Activated CD4-positive, alpha-beta T cell treated with anti-CD3 and anti-CD28 coated beads, Interleukin-2, amount 50 U/mL, for 24 hours (primary cell): ENCODE measurements around the gene CCNK.

ENCODE experiments used
- DNase-seq, 2 donors: peaks; one replicate each; pipeline ENCODE4 v3.0.0-alpha.2; 2020; ENCODE audit warnings: low read depth in 1 of 2, low spot score in 1 of 2

CCNK gene

GRCh38 chr14:99466758-99467157, 14.5 kb upstream of the CCNK start:
- no peak for DNase-seq

GRCh38 chr14:99467336-99468078, 13.7 kb upstream of the CCNK start:
- no peak for DNase-seq

GRCh38 chr14:99468081-99468480, 13.1 kb upstream of the CCNK start:
- no peak for DNase-seq

GRCh38 chr14:99468836-99469592, 12.2 kb upstream of the CCNK start:
- DNase-seq = no peak

GRCh38 chr14:99471731-99472130, 9.5 kb upstream of the CCNK start:
- no peak for DNase-seq

GRCh38 chr14:99472937-99473336, 8.3 kb upstream of the CCNK start:
- no peak for DNase-seq

GRCh38 chr14:99473458-99473857, 7.8 kb upstream of the CCNK start:
- DNase-seq = no peak

- no peak for DNase-seq
Observed at GRCh38 chr14:99475179-99475578, 6.0 kb upstream of the CCNK start.

GRCh38 chr14:99475660-99476059, 5.5 kb upstream of the CCNK start:
- DNase-seq = no peak

GRCh38 chr14:99476864-99477263, 4.3 kb upstream of the CCNK start:
- no peak for DNase-seq

- no peak for DNase-seq
Observed at GRCh38 chr14:99478128-99478527, 3.1 kb upstream of the CCNK start.

GRCh38 chr14:99479160-99479905, 1.9 kb upstream of the CCNK start:
- DNase-seq = no peak

GRCh38 chr14:99479906-99480869, 1.0 kb upstream of the CCNK start, which contains the start of gene SETD3:
TSS of gene SETD3 (minus strand) at chr14:99480859. CDS start at chr14:99465805, 15,054 bp downstream.
- DNase-seq = peak; percentile 4 to 6

GRCh38 chr14:99481745-99482099, 513 bp downstream of the CCNK start:
- DNase-seq = no peak

- no peak for DNase-seq
Observed at GRCh38 chr14:99484106-99484505, 2.9 kb downstream of the CCNK start.

GRCh38 chr14:99497341-99497740, 16.1 kb downstream of the CCNK start:
- no peak for DNase-seq

- DNase-seq = no peak
Observed at GRCh38 chr14:99497894-99498293, 16.7 kb downstream of the CCNK start.

GRCh38 chr14:99502989-99503421, 21.8 kb downstream of the CCNK start:
- no peak for DNase-seq

GRCh38 chr14:99503848-99504453, 22.7 kb downstream of the CCNK start:
- DNase-seq = no peak

- no peak for DNase-seq
Observed at GRCh38 chr14:99505089-99505488, 23.9 kb downstream of the CCNK start.
